Activated CD4-positive, alpha-beta T cell treated with anti-CD3 and anti-CD28 coated beads for 1 hour (primary cell): ENCODE results near the gene TNFSF8.

Experiments
- DNase-seq: peaks from one replicate; pipeline ENCODE4 v3.0.0-alpha.2; 2020

TNFSF8 gene, protein sequence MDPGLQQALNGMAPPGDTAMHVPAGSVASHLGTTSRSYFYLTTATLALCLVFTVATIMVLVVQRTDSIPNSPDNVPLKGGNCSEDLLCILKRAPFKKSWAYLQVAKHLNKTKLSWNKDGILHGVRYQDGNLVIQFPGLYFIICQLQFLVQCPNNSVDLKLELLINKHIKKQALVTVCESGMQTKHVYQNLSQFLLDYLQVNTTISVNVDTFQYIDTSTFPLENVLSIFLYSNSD

DNA sequence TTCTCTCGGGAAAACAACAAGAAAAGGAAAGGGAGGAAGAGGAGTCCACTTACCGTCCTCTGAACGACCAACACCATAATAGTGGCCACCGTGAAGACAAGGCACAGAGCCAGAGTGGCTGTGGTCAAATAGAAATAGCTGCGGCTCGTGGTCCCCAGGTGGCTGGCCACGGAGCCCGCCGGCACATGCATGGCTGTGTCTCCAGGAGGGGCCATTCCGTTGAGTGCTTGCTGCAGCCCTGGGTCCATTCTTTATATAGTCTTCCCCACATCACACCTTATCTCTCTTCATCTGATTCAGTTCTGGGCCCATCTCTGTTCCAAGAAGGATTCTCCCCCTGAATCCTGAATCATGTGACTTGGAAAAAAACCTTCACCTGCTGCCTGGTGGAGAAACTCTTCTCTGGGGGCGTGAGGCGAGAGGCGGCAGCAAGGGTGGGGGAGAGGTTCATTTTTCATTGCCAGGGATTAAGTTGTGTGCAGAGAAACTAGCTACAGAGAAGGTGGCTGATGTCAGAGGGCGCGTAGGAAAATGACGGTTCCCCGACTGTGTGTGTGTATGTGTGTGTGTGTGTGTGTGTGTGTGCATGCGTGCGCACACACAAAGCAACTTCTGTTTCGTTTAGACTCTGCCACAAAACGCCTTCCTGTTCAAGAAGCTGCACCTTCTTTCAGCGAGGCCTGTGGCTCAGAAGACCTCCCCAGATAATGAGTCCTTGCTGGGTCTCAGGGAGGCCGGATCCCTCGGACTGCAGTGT lies at the start of gene TNFSF8:
Gene TNFSF8, minus strand, starts transcription at position 536 of the 757 bp plus-strand sequence. Its CDS starts 288 bp downstream, at position 248.
- DNase-seq = peak; percentile 48

DNA sequence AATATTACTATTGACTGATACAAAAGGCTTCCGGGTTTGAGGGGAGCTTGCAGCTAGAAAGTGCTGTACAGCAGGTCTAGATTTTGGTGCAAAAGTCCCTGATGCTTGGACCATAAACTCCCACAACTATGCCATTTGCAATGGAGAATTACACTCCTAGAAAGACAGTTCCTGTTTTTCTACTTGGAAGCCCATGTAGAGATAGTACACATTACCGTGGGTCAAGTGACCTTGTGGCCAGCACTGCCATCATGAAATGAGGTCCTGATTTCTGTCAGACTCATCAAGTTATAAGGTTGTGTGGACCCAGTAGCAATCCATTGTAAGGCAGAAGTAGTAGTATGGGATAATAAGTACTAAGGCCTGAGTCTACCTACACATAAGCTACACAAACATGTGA lies 42.8 kb upstream of the TNFSF8 start:
- DNase-seq = no peak

DNA sequence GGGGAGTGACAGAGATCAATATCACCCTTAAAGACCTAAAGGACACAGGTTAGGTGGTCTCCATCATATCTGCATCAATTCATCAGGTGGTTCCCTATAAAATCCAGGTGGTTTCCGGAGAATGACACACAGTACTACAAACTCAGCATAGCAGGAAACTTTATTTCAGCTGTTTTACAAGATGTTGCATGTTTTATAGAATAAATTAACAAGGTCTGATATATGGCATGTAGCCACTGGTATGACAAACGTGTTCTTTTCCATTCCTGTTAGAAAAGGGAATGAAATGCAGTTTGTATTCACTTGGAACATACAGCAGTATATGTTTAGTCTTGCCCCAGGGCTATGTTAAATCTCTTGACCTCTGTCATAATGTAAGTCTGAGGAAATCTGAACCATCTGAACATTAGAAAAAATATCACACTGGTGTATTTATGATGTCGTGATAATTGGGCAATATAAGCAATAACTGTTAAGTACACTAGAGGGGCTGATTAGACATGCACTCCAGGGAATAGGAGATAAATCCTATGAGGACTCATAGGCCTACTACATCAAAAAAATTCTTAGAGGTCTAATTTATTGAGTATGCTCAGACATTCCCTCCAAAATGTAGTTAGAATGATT lies 42.2 kb upstream of the TNFSF8 start:
- no peak for DNase-seq

DNA sequence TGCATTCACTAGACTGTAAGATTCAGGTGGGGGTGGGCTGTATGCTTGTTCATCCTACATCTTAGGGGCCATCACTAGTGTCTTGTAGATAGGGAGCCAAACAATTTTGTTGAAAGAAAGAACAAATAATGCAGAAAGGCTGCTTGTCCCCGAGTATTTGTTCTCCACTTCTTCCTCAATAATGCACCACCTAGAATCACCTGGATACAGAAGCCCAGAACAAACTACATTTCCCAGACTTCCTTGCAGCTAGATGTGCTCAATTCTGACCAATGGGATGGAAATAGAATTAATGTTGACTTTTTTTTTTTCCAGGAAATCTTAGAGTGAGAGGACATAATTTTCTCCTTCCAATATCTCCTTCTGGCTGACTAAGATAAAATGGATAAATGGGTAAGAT lies 38.9 kb upstream of the TNFSF8 start:
- DNase-seq = no peak

DNA sequence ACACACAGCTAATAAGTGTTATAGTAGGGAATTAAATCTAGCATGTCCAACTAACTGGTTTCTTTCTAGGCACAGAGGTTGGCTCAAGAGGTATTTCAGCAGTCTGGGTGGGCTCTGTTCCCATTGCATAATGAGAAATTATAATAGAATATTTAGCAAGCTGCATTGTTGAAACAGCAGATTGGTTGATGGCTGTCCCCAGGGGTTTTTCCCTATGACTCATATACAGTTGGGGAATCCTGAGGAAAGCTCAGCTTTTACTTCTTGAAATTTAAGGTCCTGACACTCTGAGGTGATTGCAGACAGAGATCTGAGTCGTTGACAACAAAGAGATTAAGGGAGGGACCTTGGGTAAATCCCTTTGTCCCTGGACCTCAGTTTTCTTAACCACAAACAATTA lies 38.3 kb upstream of the TNFSF8 start:
- no peak for DNase-seq

DNA sequence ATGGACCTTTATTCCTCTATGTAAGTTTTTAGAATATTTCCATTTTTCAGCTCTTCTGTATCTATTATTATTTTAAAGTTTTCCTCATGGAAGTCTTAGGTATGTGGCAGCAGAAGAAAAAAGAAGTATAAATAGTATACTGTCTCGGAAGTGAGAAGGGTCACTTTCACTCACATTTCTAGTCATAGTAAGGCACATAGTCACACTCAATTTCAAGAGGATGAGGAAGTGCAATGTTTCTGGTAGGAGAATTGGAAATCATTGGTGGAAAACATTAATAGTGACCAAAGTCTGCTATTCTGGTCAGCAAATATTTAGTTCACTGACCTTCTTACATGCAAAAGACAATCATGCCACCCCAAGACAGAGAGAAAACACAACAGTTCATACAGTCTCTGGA lies 35.2 kb upstream of the TNFSF8 start:
- DNase-seq = no peak

DNA sequence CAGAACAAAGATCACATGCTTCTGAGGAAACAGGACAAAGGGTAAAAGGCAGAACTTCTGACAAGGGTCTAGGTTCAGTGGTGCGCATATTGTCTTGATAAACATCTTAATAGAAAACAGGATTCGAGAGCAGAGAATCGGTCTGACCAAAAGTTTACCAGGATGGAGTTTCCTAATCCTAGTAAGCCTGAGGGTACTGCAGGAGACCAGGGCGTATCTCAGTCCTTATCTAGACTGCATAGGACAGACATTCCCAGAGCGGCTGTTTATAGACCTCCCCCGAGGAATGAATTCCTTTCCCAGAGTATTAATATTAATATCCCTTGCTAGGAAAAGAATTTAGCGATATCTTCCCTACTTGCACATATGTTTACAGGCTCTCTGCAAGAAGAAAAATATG lies 32.4 kb upstream of the TNFSF8 start:
- no peak for DNase-seq

DNA sequence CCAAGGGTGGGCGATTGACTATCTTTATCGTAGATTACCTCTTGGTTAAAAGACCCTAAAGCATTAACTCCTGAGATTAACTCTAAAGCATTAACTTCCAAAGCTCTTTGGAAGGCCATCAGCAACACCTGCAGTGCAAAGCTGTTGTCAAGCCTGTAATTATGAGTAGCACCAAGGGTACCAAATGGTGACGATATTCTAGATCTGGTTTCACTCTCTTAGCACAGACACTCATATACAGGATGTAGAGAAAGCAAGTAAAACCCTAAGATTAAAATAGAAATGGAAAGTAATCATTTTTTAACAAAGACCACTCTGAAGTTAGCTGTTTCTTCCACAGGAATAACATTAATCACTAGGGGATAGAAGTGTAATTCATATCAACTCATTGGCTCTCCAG lies 29.9 kb upstream of the TNFSF8 start:
- no peak for DNase-seq

DNA sequence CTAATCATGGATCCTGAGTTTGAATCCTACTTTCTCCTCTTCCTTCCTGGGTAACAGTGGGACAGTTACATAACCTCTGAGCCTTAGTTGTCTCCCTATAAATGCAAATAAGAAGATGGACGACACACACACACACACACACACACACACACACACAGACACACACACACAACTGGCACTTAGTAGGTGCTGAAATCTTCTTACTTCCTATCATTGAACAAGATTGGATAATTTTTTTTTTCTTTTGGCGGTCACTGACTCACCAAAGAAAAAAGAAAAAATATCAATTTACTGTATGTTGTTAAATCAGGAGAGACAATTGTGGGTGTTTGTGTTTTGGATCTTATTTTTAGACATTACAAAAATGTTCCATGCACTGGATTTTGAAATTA lies 28.4 kb upstream of the TNFSF8 start:
- DNase-seq = no peak

DNA sequence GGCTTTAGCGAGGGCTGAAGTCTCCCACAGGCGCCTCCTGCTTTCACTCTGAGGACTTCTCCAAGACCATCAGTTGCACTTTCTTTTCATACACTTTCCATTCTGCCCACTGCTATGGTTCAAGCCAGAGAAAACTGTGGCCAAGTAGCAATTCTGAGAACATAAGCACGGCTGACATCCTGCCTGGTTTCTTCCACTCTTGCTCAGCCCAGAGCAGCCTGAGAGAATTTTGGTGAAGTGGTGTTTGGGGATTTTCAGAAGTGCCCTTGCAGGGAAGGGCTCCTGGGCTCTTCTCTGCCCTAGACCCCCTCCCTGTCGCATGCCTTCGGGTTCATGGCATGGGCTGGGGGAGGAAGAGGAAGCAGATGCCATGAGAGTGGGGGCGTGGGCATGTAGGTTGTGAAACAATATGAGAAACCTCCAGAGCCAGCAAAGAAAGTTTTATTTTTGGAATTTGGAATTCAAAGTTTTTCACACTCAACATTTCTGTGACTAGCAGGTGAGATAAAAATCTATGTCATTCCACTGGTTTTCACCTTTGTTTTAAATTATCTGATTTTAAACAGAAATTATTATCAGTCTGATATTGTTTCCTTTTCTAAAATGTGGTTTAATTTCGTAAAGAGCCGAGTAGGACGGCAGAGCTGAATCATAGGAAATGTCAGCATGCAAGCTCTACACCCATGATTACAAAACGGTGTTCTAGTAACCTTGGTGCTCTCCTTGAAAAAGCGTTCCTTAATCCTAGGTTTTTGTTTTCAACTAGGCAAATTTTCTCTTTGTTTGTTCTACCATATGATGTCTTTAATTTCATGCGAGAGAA lies 27.8 kb upstream of the TNFSF8 start:
- no peak for DNase-seq

DNA sequence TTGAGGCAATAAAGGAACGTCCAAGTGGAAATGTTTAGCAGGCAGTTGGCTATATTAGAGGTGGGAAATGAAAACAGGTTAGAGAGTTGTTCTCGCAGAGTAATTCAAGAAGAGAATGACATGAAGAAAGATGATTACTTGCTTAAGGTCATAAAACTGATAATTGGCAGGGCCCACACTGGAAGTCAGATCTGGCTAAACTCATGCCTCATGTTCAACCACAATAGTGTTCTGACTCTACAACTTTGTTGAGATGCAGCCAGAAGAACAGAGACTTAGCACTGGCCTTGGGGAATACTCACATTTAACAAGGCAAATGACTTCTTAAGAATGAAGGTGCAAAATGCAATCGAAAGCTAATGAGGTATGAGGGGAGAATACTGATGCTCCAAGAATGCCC lies 27.2 kb upstream of the TNFSF8 start:
- no peak for DNase-seq

DNA sequence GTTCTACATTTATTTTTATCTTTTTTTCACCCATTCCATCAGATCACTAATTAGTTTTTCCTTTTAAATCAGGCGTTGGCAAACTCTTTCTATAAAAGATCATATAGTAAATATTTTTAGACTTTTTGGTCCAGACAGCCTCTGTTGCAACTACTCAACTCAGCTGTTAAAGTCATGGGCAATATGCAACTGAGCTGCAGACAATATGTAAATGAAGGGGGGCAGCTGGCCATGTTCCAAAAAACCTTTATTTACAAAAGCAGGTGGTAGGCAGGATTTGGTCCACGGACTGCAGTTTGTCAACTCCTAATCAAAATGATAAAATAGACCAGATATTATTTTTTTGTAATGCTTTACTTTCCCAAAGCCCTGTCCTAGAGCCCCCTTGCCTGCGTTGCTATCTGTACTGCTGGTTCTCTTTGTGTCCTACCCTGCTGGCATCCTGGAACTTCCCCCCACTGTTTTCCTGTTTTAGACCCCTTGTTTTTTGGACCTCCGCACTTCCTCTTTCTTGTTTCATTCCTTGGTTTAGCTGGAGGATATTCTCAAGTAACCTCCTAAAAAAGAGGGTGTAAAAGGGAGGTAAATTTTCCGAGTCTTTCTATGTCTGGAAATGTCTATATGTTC lies 24.7 kb upstream of the TNFSF8 start:
- no peak for DNase-seq

DNA sequence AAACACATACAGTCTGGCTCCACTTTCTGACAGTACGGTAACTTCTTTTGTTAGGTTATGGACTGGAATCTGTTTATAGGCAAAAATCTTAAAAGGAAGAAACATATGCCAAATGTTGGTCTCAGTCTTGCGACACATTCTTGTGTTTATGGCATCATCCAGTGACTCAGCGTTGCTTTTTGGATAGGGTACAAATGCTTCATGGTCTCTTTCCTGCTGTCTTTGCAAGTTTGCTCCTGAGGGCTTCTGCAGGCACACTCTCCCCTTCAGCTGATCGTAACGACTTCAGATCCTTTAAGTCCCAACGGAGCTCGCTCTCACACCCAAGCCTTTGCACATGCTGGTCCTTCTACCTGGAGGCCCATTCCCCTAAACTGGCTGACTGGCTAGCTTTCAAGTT lies 23.6 kb upstream of the TNFSF8 start:
- no peak for DNase-seq

DNA sequence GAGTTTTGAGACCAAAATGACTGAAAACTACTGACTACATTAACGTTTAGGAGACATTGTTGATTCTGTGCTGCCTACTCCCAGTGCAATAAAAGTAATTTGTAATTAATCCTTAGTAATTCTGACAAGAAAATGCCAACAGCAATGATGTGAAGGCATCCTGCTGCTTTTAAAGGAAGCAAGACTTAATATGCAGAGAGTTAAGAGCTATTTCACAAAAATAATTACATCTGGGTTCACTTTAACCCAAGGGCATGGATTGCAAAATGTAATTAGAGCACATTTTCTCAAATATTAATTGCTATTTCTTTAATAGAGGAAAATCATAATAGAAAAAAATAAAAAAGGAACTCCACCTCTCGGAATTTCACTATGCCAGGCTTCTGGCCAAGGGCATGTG lies 22.7 kb upstream of the TNFSF8 start:
- no peak for DNase-seq

DNA sequence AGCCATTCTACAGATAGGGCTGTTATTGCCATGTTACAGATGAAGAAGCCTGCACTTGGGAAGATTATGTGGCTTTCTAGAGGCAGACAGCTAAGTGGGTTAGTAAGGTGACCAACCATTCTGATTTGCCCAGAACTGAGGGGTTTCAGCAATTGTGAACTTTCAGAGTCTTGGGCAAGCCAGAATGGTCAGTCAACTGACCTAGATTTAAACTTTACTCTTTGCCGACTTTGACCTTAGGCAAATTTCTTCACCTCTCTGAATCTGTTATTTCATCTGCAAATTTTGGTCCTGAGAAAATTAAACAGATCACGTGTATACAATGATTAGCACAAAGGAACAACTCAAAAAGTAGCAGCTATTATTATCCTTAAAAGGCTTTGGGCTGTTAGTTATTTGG lies 20.4 kb upstream of the TNFSF8 start:
- DNase-seq = no peak

DNA sequence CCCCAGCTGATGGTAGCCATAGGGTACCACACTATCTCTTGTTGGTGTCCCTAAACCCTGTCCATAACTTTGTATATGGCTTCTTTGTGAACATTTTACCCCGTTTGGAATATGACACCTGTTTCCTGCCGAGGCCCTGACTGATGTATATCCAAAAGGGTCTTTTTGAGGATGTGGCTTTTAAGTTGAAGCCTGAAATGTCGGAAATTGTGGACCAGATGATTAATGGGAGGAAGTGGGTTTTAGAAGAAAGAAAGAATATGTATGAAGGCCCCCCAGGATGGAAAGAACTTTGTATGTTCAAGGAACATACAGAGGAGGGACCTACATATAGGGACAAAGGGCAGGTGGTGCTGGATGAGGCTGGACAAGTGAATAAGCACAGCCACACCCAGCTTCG lies 16.7 kb upstream of the TNFSF8 start:
- DNase-seq = no peak

DNA sequence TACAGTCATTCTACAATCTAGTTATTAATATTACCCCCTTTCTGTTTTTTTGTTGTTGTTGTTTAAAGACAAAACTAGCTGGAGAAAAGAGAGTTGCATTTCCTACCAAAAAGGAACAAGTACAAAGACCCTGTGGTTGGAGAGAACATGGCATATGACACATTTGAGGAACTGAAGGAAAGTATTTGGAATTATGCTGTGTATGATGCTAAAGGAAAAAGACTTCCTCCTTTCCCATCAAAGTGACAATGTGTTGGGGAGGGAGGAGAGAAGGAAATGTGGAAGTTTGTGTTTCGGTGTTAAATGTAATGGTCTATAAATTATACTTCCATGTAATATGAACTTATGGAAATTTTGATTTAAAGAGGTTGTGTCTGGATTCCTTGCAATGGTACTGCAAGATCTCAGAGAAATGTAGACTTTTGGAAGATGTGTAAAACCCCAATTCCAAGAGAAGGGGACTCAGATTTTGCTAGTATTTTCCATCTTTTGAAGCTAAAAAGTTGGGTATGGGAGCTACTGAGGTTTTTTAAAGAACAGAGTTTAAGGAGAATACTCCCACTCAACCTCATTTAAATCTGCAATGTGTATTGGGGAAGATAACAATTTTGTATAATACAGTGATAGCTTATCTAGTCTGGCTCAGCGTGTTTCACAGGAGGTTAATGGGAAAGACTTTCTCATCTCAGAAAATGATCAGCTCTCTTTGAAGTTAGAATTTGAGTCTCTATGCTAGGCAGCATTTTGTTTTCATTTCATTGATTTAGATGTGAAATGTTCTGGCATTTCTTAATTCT lies 15.4 kb upstream of the TNFSF8 start:
- DNase-seq = no peak

DNA sequence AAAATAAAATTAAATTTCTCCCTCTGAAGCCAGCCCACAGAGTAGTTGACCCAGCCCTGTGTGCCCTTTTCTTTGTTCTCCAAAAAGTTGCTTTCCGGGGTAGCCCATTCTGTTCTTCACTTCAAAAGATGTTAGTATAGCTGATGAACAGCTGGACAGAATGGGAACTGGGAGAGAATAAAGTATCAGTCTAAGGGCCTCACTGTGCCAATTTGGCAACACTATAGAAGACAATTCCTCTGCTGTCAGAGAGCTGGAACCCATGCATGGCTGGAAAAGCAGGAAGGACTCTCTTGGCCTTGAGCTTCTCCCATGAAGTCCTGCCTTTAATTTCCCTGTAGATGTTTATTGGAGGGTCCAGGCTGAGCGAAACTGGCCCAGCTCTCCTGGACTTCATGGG lies 11.0 kb upstream of the TNFSF8 start:
- DNase-seq = no peak

DNA sequence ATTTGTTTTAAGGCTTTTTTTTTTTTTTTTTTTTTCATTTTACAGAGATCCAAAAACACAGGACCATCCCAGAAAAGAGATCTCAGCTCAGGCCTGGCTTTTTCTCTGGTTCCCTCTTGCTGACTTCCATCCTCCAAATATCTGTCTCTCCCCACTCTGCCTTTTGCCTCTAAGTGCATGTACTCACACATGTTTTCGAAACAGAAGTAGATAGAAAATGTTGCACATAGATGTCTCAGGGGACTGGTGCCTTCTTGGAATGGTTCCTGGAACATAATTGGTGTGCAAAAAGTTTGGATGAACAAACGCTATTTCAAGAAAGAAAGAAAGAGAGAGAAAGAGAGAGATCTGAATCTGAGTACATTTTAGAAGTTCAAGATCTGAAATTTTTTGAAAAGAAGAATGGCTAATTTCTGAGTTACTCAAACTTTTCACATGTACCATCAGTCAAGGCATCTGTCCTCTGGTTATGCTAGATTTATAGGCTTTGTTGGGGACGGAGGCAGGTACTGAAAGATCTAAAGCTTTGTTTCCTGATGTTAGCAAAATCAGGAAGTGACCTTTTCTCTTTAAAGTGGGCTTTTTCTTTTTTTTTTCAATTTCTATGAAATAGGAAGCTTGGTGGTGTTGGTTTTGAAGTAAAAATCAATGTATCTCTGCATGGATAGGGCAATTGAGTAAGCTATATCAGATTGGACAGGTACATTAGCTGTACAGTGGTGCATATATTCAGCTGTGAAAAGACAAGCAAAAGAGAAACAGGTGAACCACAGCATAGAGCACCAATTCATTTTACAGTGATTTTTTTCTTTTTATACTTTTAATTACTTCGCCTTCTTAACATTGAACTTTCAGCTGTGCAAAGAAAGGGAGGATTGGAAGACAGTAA lies 8.5 kb upstream of the TNFSF8 start:
- DNase-seq = no peak

DNA sequence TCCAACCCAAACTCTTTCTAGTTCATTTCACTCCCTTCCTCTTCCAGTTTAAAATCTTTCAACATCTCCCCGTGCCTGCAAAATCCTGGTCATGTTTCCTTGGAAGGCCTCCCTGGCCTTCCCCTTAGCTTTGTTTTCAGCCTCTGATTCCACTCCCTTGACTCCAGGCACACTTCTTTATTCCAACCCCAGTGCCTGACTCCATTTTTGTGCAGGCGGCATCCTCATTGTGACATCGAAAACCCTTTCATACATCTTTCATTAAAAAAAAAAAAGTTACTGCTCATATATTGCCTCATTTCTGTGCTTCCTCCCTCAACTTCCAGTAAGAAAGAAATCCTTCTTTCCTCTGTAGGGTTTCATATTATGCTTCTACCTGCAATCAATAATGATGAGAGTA lies 7.1 kb upstream of the TNFSF8 start:
- no peak for DNase-seq

DNA sequence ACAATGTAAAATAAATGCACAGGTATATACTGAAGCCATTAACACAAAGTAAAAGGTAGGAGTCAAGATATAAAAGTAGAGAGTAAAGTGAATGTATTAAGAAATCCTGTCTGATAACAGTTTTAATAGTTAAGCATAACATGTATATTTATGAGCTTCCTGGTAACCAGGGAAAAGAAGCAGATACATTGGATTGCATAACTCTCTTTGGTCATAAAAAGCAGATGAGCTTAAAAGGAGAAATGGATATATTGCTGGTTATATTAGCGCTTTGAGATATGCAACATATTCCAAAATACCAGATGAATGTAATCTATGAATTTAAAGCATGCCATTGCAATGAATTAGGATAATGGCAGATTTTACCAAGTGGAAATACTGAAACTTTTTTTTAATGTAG lies 6.2 kb upstream of the TNFSF8 start:
- no peak for DNase-seq
